ENCODE results near the gene ZKSCAN4. TPM values are rescaled to one million over a fixed set of nuclear protein-coding genes. Genes with fewer than 3 reads are reported as not detected.
A peak's percentile ranks its signal among the peaks of the same experiment; 100 is the strongest.

The ZKSCAN4 gene
- total and polyA plus RNA-seq, 2 of the 8 experiments (the other 6 are each of a cell fraction or from before 2014, with no cell fraction given) = 2.2 to 6.6 TPM

GRCh38 chr6:28235912-28236452 lies 16.1 kb downstream of the ZKSCAN4 start:
- no peak overlapping the region for H3K9ac ChIP-seq (replicated peaks in 1 of 4; ENCODE audit: extremely low read depth in 1 of 4, low read depth in 3 of 4, low read length in 3 of 4)
- H3K27me3 ChIP-seq (replicated peaks in 1 of 4; ENCODE audit: control insufficient read depth in 3 of 4, extremely low read depth in 1 of 4, insufficient read depth in 3 of 4, low read length in 3 of 4) = no peaks in the 10 kb centered on the region
- H2BK15ac ChIP-seq (ENCODE audit: low read length) = no peak overlapping the region
- no peak for FAIRE-seq
- no peak overlapping the region for H3K14ac ChIP-seq (ENCODE audit: insufficient read length)
- no peak overlapping the region for H3K4me3 ChIP-seq (ENCODE audit: extremely low read depth in 1 of 4, insufficient read depth in 2 of 4, low read depth in 3 of 4, low read length in 4 of 4)
- no peak overlapping the region for H3K56ac ChIP-seq (replicated peaks; ENCODE audit: insufficient read length, low read depth, low read length)
- H2BK5ac ChIP-seq (ENCODE audit: low read depth, low read length) = no peak overlapping the region
- no peak overlapping the region for H3K27ac ChIP-seq (ENCODE audit: low read depth, low read length)
- ChIA-PET POLR2A (ENCODE audit: partially characterized antibody) (interaction anchor here (1.3 kb wide), 1 partner anchor 45 kb away, joined by 3 read pairs; the partner anchor contains the start of gene PGBD1), CTCF (ENCODE audit: partially characterized antibody) (no interaction called here)
- no peaks in the 10 kb centered on the region; a peak in 1 of 7 replicates for H3K4me1 ChIP-seq (replicated peaks in 1 of 4; ENCODE audit: control insufficient read depth in 3 of 4, insufficient read depth in 4 of 4, low read length in 3 of 4)
- H2BK12ac ChIP-seq (ENCODE audit: low read depth, low read length) = no peak overlapping the region
- no peak overlapping the region for H3K23ac ChIP-seq (ENCODE audit: insufficient read length)
- no peak overlapping the region for H4K5ac ChIP-seq (ENCODE audit: insufficient read length, low read depth, low read length)
- no peak overlapping the region for H2BK20ac ChIP-seq (ENCODE audit: low read length)
- H3K79me1 ChIP-seq (ENCODE audit: low read depth, low read length) = no peaks in the 10 kb centered on the region
- 0 out of 4 replicates have a peak, but pooled peaks cover 0 to 3% of the 10 kb centered on the region in 2 experiments for H3K9me3 ChIP-seq (ENCODE audit: insufficient read depth in 2 of 2, low read depth in 1 of 2, low read length in 1 of 2)
- H3K4ac ChIP-seq (replicated peaks; ENCODE audit: insufficient read length, low read depth, low read length) = no peak overlapping the region
- 87% methylated on average over 3 of the region's 3 CpGs; no CpG with 5 or more reads in 1 of the 2 experiments for WGBS, 2 experiments (ENCODE audit: extremely low coverage in 1 of 2, insufficient coverage in 1 of 2, insufficient read length in 1 of 2, insufficient replicate concordance in 2 of 2, low coverage in 1 of 2, low lambda C conversion rate in 2 of 2, missing lambda C conversion rate in 1 of 2)
- no peaks in the 10 kb centered on the region for H3K79me2 ChIP-seq (ENCODE audit: control insufficient read depth in 1 of 2, insufficient read depth in 2 of 2, low read length in 2 of 2)
- H3K18ac ChIP-seq (ENCODE audit: extremely low read depth, low read length) = no peak overlapping the region
- TF ChIP-seq E2F6 (IDR thresholded peaks at IDR 0.05) (no peak), NANOG (IDR thresholded peaks at IDR 0.05; ENCODE audit: insufficient read depth, low read depth, low read length, poor library complexity, severe bottlenecking) (peak; percentile 80)
- H3K4me2 ChIP-seq (ENCODE audit: insufficient read depth in 1 of 2, low read depth in 2 of 2, low read length in 2 of 2) = no peak overlapping the region
- H4K91ac ChIP-seq (replicated peaks; ENCODE audit: insufficient read length, low read length) = no peak overlapping the region
- no peaks in the 10 kb centered on the region for H4K20me1 ChIP-seq (replicated peaks in 1 of 2; ENCODE audit: control insufficient read depth in 1 of 2, insufficient read depth in 2 of 2, low read length in 2 of 2)
- H2AK5ac ChIP-seq (ENCODE audit: low read depth, low read length) = no peak overlapping the region
- no peak for DNase-seq (ENCODE audit: low read depth in 1 of 2, low spot score in 2 of 2)
- no peaks in the 10 kb centered on the region; the same call in 1 of the 2 replicates for H3K23me2 ChIP-seq (ENCODE audit: low read depth, low read length)
- no peak overlapping the region for H2AFZ ChIP-seq (ENCODE audit: low read length)
- no peak overlapping the region for H2BK120ac ChIP-seq (replicated peaks; ENCODE audit: low read depth, low read length)
- H3K36me3 ChIP-seq (ENCODE audit: control insufficient read depth in 2 of 4, insufficient read depth in 4 of 4, low read length in 3 of 4) = peaks cover 7 to 38% (median 20%) of the 10 kb centered on the region in 4 experiments; a peak in 7 of 8 replicates
- H4K8ac ChIP-seq (ENCODE audit: extremely low read depth, insufficient read depth, low read length) = no peak overlapping the region
